HCT116 (cell line): Measurements from ENCODE around the gene TBKBP1. TPM values are rescaled to one million over a fixed set of nuclear protein-coding genes. Genes with fewer than 3 reads are reported as not detected.

ENCODE experiments used
- ATAC-seq: fragments of 200-7000 bp; cut with Tn5 transposase; 2 replicates; pipeline ENCODE4 v1.9.1; 2020; ENCODE audit warnings: mild to moderate bottlenecking, moderate library complexity
- BruUV-seq: library from RNA; stranded (reverse); fragments of 400-500 nt; replicated peaks from 2 replicates; lab custom pipeline; 2021; lab: Mats Ljungman, UMichigan
- CTCF ChIA-PET: fragments of 300-600 bp; sonication (Branson Sonifier 250); formaldehyde crosslinking; loops from one replicate; lab custom pipeline; 2021; ENCODE audit warnings: antibody characterized with exemption; lab: Charles Lee
- POLR2A ChIA-PET: fragments of 300-600, 350-600 bp; sonication (Branson Sonifier 250); formaldehyde crosslinking; loops from one replicate; lab custom pipeline; 2021; ENCODE audit warnings: antibody characterized with exemption; lab: Charles Lee
- RAD21 ChIA-PET, 2 experiments: fragments of 300-600 bp; sonication (Branson Sonifier 250); formaldehyde crosslinking; loops; one replicate each; lab custom pipeline; 2023; ENCODE audit warnings: low total read pairs in 2 of 2; ENCODE audit not compliant: uncharacterized antibody in 2 of 2, unreplicated experiment in 2 of 2, low non-redundant PET in 1 of 2; lab: Charles Lee
- DNase-seq: peaks from one replicate; pipeline ENCODE4 v3.0.0-alpha.2; 2010; ENCODE audit warnings: low read depth, low spot score
- H2AFZ ChIP-seq: fragments of 200-600 bp; shearing (Covaris generic), sonication (generic); 2 replicates; pipeline ENCODE4 v1.6.1; 2017; ENCODE audit warnings: low read depth, mixed run types, mixed read lengths, antibody characterized with exemption, low read length; ENCODE audit not compliant: poor library complexity, severe bottlenecking
- H3K27ac ChIP-seq: 2 replicates; pipeline ENCODE4 v1.5.1; 2012; ENCODE audit warnings: low read depth, low read length
- H3K27me3 ChIP-seq: fragments of 200-600 bp; sonication (generic); 2 replicates; pipeline ENCODE4 v1.6.1; 2016; ENCODE audit warnings: mixed run types, low read length, mixed read lengths; ENCODE audit not compliant: insufficient read depth
- H3K36me3 ChIP-seq, 2 experiments: fragments of 200-500 bp in 1 of 2; fragments of 200-600 bp in 1 of 2; sonication (Bioruptor generic) in 1 of 2; sonication (generic) in 1 of 2; 2 replicates each; pipeline versions ENCODE4 v1.5.1 to v1.6.1; 2014 to 2016; ENCODE audit warnings: low read length in 2 of 2, inconsistent platforms in 1 of 2, mixed read lengths in 1 of 2, mixed run types in 1 of 2; ENCODE audit not compliant: insufficient read depth in 2 of 2, control insufficient read depth in 1 of 2
- H3K4me1 ChIP-seq, 2 experiments: fragments of 200-600 bp in 1 of 2; sonication (generic) in 1 of 2; 2 replicates each; pipeline versions ENCODE4 v1.5.1 to v1.6.1; 2012 to 2017; ENCODE audit warnings: low read length in 2 of 2, inconsistent platforms in 1 of 2, mild to moderate bottlenecking in 1 of 2, mixed read lengths in 1 of 2, mixed run types in 1 of 2, moderate library complexity in 1 of 2; ENCODE audit not compliant: insufficient read depth in 2 of 2, control insufficient read depth in 1 of 2
- H3K4me2 ChIP-seq: fragments of 200-600 bp; sonication (generic); 2 replicates; pipeline ENCODE4 v1.6.1; 2017; ENCODE audit warnings: mixed run types, low read length, mixed read lengths
- H3K4me3 ChIP-seq, 2 experiments: fragments of 200-600 bp in 1 of 2; sonication (generic) in 1 of 2; replicated peaks in 1 of 2; 2 replicates each; pipeline ENCODE4 v1.5.1; 2011 to 2016; ENCODE audit warnings: low read length in 2 of 2, control low read depth in 1 of 2, low read depth in 1 of 2, mild to moderate bottlenecking in 1 of 2, mixed read lengths in 1 of 2, mixed run types in 1 of 2
- H3K79me2 ChIP-seq: fragments of 200-600 bp; sonication (generic); 2 replicates; pipeline ENCODE4 v1.6.1; 2017; ENCODE audit warnings: mild to moderate bottlenecking, mixed run types, low read length, moderate library complexity, mixed read lengths; ENCODE audit not compliant: insufficient read depth
- H3K9ac ChIP-seq: fragments of 200-600 bp; sonication (generic); 2 replicates; pipeline ENCODE4 v1.6.1; 2016; ENCODE audit warnings: low read length, mixed read lengths
- H3K9me2 ChIP-seq: fragments of 200-600 bp; sonication (generic), shearing (Covaris generic); 2 replicates; pipeline ENCODE4 v1.6.1; 2017; ENCODE audit warnings: mixed run types, mild to moderate bottlenecking, moderate library complexity; ENCODE audit not compliant: insufficient read depth
- H3K9me3 ChIP-seq, 2 experiments: fragments of 200-500 bp in 1 of 2; fragments of 200-600 bp in 1 of 2; sonication (Bioruptor generic) in 1 of 2; sonication (generic) in 1 of 2; 2 replicates each; pipeline ENCODE4 v1.6.1; 2014 to 2017; ENCODE audit warnings: low read length in 2 of 2, mixed read lengths in 2 of 2, inconsistent platforms in 1 of 2, low read depth in 1 of 2, mild to moderate bottlenecking in 1 of 2, mixed run types in 1 of 2, moderate library complexity in 1 of 2; ENCODE audit not compliant: control insufficient read depth in 1 of 2, insufficient read depth in 1 of 2
- H4K20me1 ChIP-seq: fragments of 200-600 bp; sonication (generic), shearing (Covaris generic); 2 replicates; pipeline ENCODE4 v1.6.1; 2017; ENCODE audit warnings: mixed run types, mild to moderate bottlenecking, moderate library complexity; ENCODE audit not compliant: insufficient read depth
- CEBPB ChIP-seq: IDR thresholded peaks from 2 replicates; pipeline ENCODE4 v1.6.1; 2012; ENCODE audit warnings: low read depth
- CTCF ChIP-seq, 3 experiments: fragments of 200-600 bp in 1 of 3; sonication (generic) in 1 of 3; IDR thresholded peaks in 2 of 3; conservative IDR thresholded peaks in 1 of 3; 2 replicates each; pipeline ENCODE4 v1.5.1; 2012 to 2017; ENCODE audit warnings: low read depth in 2 of 3, low read length in 2 of 3, antibody characterized with exemption in 1 of 3, borderline replicate concordance in 1 of 3, control low read depth in 1 of 3, mild to moderate bottlenecking in 1 of 3, mixed read lengths in 1 of 3, mixed run types in 1 of 3, moderate library complexity in 1 of 3; ENCODE audit not compliant: insufficient read depth in 1 of 3
- EGR1 ChIP-seq: IDR thresholded peaks from 2 replicates; pipeline ENCODE4 v1.6.1; 2012; ENCODE audit warnings: low read depth
- ELF1 ChIP-seq: IDR thresholded peaks from 2 replicates; pipeline ENCODE4 v1.6.1; 2012; ENCODE audit warnings: low read depth, borderline replicate concordance
- EZH2 ChIP-seq: fragments of 200-600 bp; sonication (generic); IDR thresholded peaks from 2 replicates; pipeline ENCODE4 v1.6.1; 2017; ENCODE audit warnings: antibody characterized with exemption, mixed run types
- EZH2phosphoT487 ChIP-seq: fragments of 200-600 bp; IDR thresholded peaks from 2 replicates; pipeline ENCODE4 v1.6.1; 2018; ENCODE audit warnings: antibody characterized with exemption, borderline replicate concordance
- MAX ChIP-seq: IDR thresholded peaks from 2 replicates; pipeline ENCODE4 v1.6.1; 2012
- RAD21 ChIP-seq: IDR thresholded peaks from 2 replicates; pipeline ENCODE4 v1.6.1; 2012; ENCODE audit warnings: low read depth, mild to moderate bottlenecking
- intact Hi-C: fragments of 100-400 bp; cut with micrococcal nuclease; formaldehyde crosslinking; loops from 2 replicates; pipeline ENCODE4 v1.10.0; 2022
- total RNA-seq: library from RNA; stranded (reverse); gene quantifications from one replicate; pipeline ENCODE4 v1.2.1, GENCODE V29; 2021; ENCODE audit not compliant: unreplicated experiment
- TF ChIP-seq, protein P1 (sequence below): IDR thresholded peaks from 2 replicates; pipeline ENCODE4 v1.6.1; 2012; ENCODE audit warnings: low read depth

TBKBP1 gene
- total RNA-seq, 1 experiment from 2014 or later = 12.4 TPM

DNA sequence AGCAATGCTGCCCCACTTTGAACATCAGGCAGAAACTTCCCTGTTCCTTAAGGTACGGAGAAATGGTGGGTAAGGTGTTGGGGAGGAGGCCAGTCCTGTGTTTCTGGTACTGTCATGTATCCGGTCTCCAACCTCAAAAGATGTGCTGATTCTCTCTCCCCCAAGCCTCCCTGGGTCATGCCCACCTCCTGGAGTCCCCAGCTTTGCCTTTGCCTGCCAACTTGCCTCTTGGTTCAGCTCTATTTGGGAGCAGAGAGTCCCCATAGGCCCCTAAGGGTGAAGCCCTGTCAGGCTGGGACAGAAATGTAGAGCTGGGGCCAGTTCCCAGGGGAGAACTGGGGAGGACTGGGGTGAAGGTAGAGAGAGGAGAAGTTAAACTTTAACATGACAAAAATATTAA, 37.4 kb downstream of the TBKBP1 start (continued):
- TF ChIP-seq ELF1 (no peak), EZH2phosphoT487 (no peak), RAD21 (no peak), CTCF (IDR thresholded peaks at IDR 0.05 in 2 of 3, conservative IDR thresholded peaks at IDR 0.05 in 1 of 3; ENCODE audit: borderline replicate concordance in 1 of 3, insufficient read depth in 1 of 3, low read depth in 2 of 3, low read length in 2 of 3) (no peak; a peak in 1 of 6 replicates), EGR1 (no peak)
- TF ChIP-seq, protein P1, sequence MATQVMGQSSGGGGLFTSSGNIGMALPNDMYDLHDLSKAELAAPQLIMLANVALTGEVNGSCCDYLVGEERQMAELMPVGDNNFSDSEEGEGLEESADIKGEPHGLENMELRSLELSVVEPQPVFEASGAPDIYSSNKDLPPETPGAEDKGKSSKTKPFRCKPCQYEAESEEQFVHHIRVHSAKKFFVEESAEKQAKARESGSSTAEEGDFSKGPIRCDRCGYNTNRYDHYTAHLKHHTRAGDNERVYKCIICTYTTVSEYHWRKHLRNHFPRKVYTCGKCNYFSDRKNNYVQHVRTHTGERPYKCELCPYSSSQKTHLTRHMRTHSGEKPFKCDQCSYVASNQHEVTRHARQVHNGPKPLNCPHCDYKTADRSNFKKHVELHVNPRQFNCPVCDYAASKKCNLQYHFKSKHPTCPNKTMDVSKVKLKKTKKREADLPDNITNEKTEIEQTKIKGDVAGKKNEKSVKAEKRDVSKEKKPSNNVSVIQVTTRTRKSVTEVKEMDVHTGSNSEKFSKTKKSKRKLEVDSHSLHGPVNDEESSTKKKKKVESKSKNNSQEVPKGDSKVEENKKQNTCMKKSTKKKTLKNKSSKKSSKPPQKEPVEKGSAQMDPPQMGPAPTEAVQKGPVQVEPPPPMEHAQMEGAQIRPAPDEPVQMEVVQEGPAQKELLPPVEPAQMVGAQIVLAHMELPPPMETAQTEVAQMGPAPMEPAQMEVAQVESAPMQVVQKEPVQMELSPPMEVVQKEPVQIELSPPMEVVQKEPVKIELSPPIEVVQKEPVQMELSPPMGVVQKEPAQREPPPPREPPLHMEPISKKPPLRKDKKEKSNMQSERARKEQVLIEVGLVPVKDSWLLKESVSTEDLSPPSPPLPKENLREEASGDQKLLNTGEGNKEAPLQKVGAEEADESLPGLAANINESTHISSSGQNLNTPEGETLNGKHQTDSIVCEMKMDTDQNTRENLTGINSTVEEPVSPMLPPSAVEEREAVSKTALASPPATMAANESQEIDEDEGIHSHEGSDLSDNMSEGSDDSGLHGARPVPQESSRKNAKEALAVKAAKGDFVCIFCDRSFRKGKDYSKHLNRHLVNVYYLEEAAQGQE = no peak

GRCh38 chr17:47732399-47733046, 38.6 kb downstream of the TBKBP1 start:
- H3K9me2 ChIP-seq = no peaks in the 10 kb centered on the region
- BruUV-seq = no TSS peak
- POLR2A ChIA-PET = no interaction called here
- no peaks in the 10 kb centered on the region for H3K9me3 ChIP-seq
- CTCF ChIA-PET = no interaction called here
- H3K27me3 ChIP-seq = peaks cover 6% of the 10 kb centered on the region; the same call in 1 of the 2 replicates
- intact Hi-C loops = loop anchor here (5.0 kb wide), 1 partner anchor 70 kb away; no protein-coding TSS in a partner anchor
- H3K9ac ChIP-seq = no peak overlapping the region
- H2AFZ ChIP-seq = peak overlapping the region; percentile 61
- H3K79me2 ChIP-seq = no peaks in the 10 kb centered on the region
- RAD21 ChIA-PET = no interaction called here
- H3K27ac ChIP-seq = no peak overlapping the region
- H3K4me1 ChIP-seq = peaks cover 0 to 9% of the 10 kb centered on the region in 2 experiments; a peak in 2 of 4 replicates
- peak; percentile 3 for ATAC-seq
- no peak for DNase-seq
- peak overlapping the region; percentile 64 for H3K4me2 ChIP-seq
- no peaks in the 10 kb centered on the region for H4K20me1 ChIP-seq
- TF ChIP-seq RAD21 (no peak), EGR1 (no peak), CEBPB (no peak), EZH2 (no peak), MAX (no peak)
- peak overlapping the region in 1 of 2 experiments; percentile 19; a peak in 1 of 4 replicates for H3K4me3 ChIP-seq
- no peaks in the 10 kb centered on the region for H3K36me3 ChIP-seq
